ENCODE data around the gene BTLA. TPM values are rescaled to one million over a fixed set of nuclear protein-coding genes. Genes with fewer than 3 reads are reported as not detected.

The BTLA gene
- total and polyA plus RNA-seq, 2 of the 13 experiments (the other 11 are each of a cell fraction or from before 2014, with no cell fraction given) = not detected

- H2AFZ ChIP-seq (ENCODE audit: low read length) = no peak overlapping the region
- H3K4me1 ChIP-seq (ENCODE audit: insufficient read depth, low read length) = no peaks in the 10 kb centered on the region
- 11% methylated on average over 8 of the region's 8 CpGs for WGBS (ENCODE audit: low lambda C conversion rate)
- H3K9ac ChIP-seq (ENCODE audit: insufficient read depth, low read depth, low read length) = no peak overlapping the region
- in situ Hi-C loops (cut with HindIII; ENCODE audit: extremely low pct_ligation_motif_present, low pct_unique_long_range_greater_than_20kb) (no loop called here), intact Hi-C loops (cut with micrococcal nuclease; ENCODE audit: unreplicated experiment) (no loop called here)
- no peaks in the 10 kb centered on the region for H4K20me1 ChIP-seq (ENCODE audit: insufficient read depth, low read length)
- 0 out of 5 replicates have a peak, but pooled peaks cover 0 to 3% of the 10 kb centered on the region in 2 experiments for H3K27me3 ChIP-seq (ENCODE audit: control insufficient read depth in 1 of 2, insufficient read depth in 2 of 2, low read length in 2 of 2)
- no peak overlapping the region for H3K4me2 ChIP-seq (ENCODE audit: low read depth, low read length)
- FAIRE-seq = no peak
- H3K27ac ChIP-seq (ENCODE audit: extremely low read length, insufficient read depth, low read length) = no peak overlapping the region
- TF ChIP-seq E2F2 (CRISPR knock-in tag; IDR thresholded peaks at IDR 0.05; ENCODE audit: borderline replicate concordance) (no peak), ZNF562 (CRISPR knock-in tag; IDR thresholded peaks at IDR 0.05; ENCODE audit: borderline replicate concordance) (no peak), ZBTB20 (CRISPR knock-in tag; IDR thresholded peaks at IDR 0.05; ENCODE audit: borderline replicate concordance, low read depth) (no peak), MNT (IDR thresholded peaks at IDR 0.05) (peak; percentile 90), KDM6A (CRISPR knock-in tag; IDR thresholded peaks at IDR 0.05; ENCODE audit: low read depth) (no peak), ZNF354B (CRISPR knock-in tag; IDR thresholded peaks at IDR 0.05) (no peak), ZNF616 (CRISPR knock-in tag; IDR thresholded peaks at IDR 0.05; ENCODE audit: low read depth) (no peak), HNF4A (CRISPR knock-in tag; IDR thresholded peaks at IDR 0.05) (no peak), MAFF (IDR thresholded peaks at IDR 0.05; ENCODE audit: low read depth, low read length) (peak; percentile 63), ZNF225 (CRISPR knock-in tag; IDR thresholded peaks at IDR 0.05) (no peak), ELF1 (CRISPR knock-in tag; IDR thresholded peaks at IDR 0.05) (no peak), MAFK (conservative IDR thresholded peaks at IDR 0.05 in 1 of 2, IDR thresholded peaks at IDR 0.05 in 1 of 2; ENCODE audit: low read length in 2 of 2) (peak; percentile 49 to 85)
- ATAC-seq = no peak
- CTCF ChIA-PET (ENCODE audit: low intra/inter-chr PET ratio, low total read pairs) = no interaction called here
- H3K9me3 ChIP-seq (ENCODE audit: low read length) = no peaks in the 10 kb centered on the region
- POLR2A ChIA-PET = no interaction called here
- no TSS peak for BruUV-seq (replicated peaks)
- H3K79me2 ChIP-seq (ENCODE audit: insufficient read depth, low read length) = no peaks in the 10 kb centered on the region
- no peaks in the 10 kb centered on the region for H3K36me3 ChIP-seq (replicated peaks in 1 of 2; ENCODE audit: control insufficient read depth in 1 of 2, insufficient read depth in 2 of 2, low read length in 2 of 2)
- DNase-seq (ENCODE audit: low spot score) = no peak
- H3K4me3 ChIP-seq (replicated peaks in 1 of 3; ENCODE audit: insufficient read depth in 1 of 3, low read depth in 2 of 3, low read length in 3 of 3) = no peak overlapping the region
These were observed 82.7 kb downstream of the BTLA start for GRCh38 chr3:112416391-112417212.

Measured in HepG2 (cell line).